ENCODE data around the gene BMERB1. TPM values are rescaled to one million over a fixed set of nuclear protein-coding genes. Genes with fewer than 3 reads are reported as not detected.
A peak's percentile ranks its signal among the peaks of the same experiment; 100 is the strongest.

BMERB1 gene
- total RNA-seq, 1 experiment from 2014 or later, result 80.0 TPM

- POLR2A ChIA-PET, result no interaction called here
- H3K36me3 ChIP-seq (ENCODE audit: control insufficient read depth, insufficient read depth, low read length), result no peaks in the 10 kb centered on the region
- no peaks in the 10 kb centered on the region for H3K4me1 ChIP-seq (ENCODE audit: control insufficient read depth, insufficient read depth, low read length)
- in situ Hi-C loops (cut with HindIII; ENCODE audit: low pct_unique_long_range_greater_than_20kb, low sequenced_read_pairs), result no loop called here
- CTCF ChIA-PET, result interaction anchor here (0.7 kb wide), 1 partner anchor 175 kb away, joined by 6 read pairs; no protein-coding TSS in a partner anchor
- H3K4me3 ChIP-seq (ENCODE audit: low read depth in 2 of 2, low read length in 2 of 2), result no peak overlapping the region
- no peak overlapping the region for H3K27ac ChIP-seq (ENCODE audit: low read length)
- TF ChIP-seq CTCF (IDR thresholded peaks at IDR 0.05) (no peak), TCF7L2 (IDR thresholded peaks at IDR 0.05; ENCODE audit: low read depth, low read length) (no peak), REST (IDR thresholded peaks at IDR 0.05; ENCODE audit: insufficient read depth in 1 of 2, low read depth in 2 of 2, low read length in 1 of 2) (no peak), SIN3A (IDR thresholded peaks at IDR 0.05; ENCODE audit: borderline replicate concordance, insufficient read depth, low read depth, low read length) (no peak), POLR2AphosphoS5 (IDR thresholded peaks at IDR 0.05; ENCODE audit: low read depth, low read length) (no peak)
- H3K27me3 ChIP-seq (ENCODE audit: control insufficient read depth, insufficient read depth, low read length), result no peaks in the 10 kb centered on the region
- BruUV-seq (replicated peaks), result no TSS peak
- no peaks in the 10 kb centered on the region for H3K9me3 ChIP-seq (ENCODE audit: control insufficient read depth, insufficient read depth, low read depth, low read length)
- ATAC-seq (peak; percentile 58; the same call in 1 of the 2 replicates), DNase-seq (ENCODE audit: low read depth, low spot score) (no peak)
- intact Hi-C loops (cut with micrococcal nuclease; ENCODE audit: unreplicated experiment), result no loop called here
These were observed 18.8 kb upstream of the BMERB1 start for GRCh38 chr16:15415511-15415985.

GRCh38 chr16:15417197-15417596 is 17.2 kb upstream of the BMERB1 start:
- Histone ChIP-seq H3K27ac (ENCODE audit: low read length) (no peak overlapping the region), H3K4me1 (ENCODE audit: control insufficient read depth, insufficient read depth, low read length) (no peaks in the 10 kb centered on the region), H3K9me3 (ENCODE audit: control insufficient read depth, insufficient read depth, low read depth, low read length) (no peaks in the 10 kb centered on the region), H3K4me3 (ENCODE audit: low read depth in 2 of 2, low read length in 2 of 2) (no peak overlapping the region), H3K36me3 (ENCODE audit: control insufficient read depth, insufficient read depth, low read length) (no peaks in the 10 kb centered on the region), H3K27me3 (ENCODE audit: control insufficient read depth, insufficient read depth, low read length) (no peaks in the 10 kb centered on the region)
- CTCF ChIA-PET, result interaction anchor here (1.5 kb wide), 1 partner anchor 10 kb away, joined by 3 read pairs; no protein-coding TSS in a partner anchor
- no peak for DNase-seq (ENCODE audit: low read depth, low spot score)
- POLR2A ChIA-PET, result no interaction called here
- intact Hi-C loops (cut with micrococcal nuclease; ENCODE audit: unreplicated experiment), result no loop called here
- TF ChIP-seq TCF7L2 (IDR thresholded peaks at IDR 0.05; ENCODE audit: low read depth, low read length), result no peak
- no peak for TF ChIP-seq POLR2AphosphoS5 (IDR thresholded peaks at IDR 0.05; ENCODE audit: low read depth, low read length)
- no peak for TF ChIP-seq REST (IDR thresholded peaks at IDR 0.05; ENCODE audit: insufficient read depth in 1 of 2, low read depth in 2 of 2, low read length in 1 of 2)
- TF ChIP-seq SIN3A (IDR thresholded peaks at IDR 0.05; ENCODE audit: borderline replicate concordance, insufficient read depth, low read depth, low read length), result no peak
- no peak for TF ChIP-seq CTCF (IDR thresholded peaks at IDR 0.05)
- no peak for ATAC-seq
- BruUV-seq (replicated peaks), result no TSS peak
- in situ Hi-C loops (cut with HindIII; ENCODE audit: low pct_unique_long_range_greater_than_20kb, low sequenced_read_pairs), result no loop called here
